Mucosa of descending colon (tissue), 3 donors: Measurements from ENCODE around the gene CTNNB1. TPM values are rescaled to one million over a fixed set of nuclear protein-coding genes. Genes with fewer than 3 reads are reported as not detected.

ENCODE experiments used
- ATAC-seq: fragments of 200-7000 bp; cut with Tn5 transposase; one replicate; pipeline ENCODE4 v1.9.1; 2020; ENCODE audit warnings: mild to moderate bottlenecking, moderate library complexity
- DNase-seq, 3 donors: peaks; one replicate each; pipeline ENCODE4 v3.0.0-alpha.2; 2020
- H3K36me3 ChIP-seq: fragments of 200-600 bp; one replicate; pipeline ENCODE4 v1.8.0; 2021; ENCODE audit warnings: low read depth, mild to moderate bottlenecking
- H3K4me1 ChIP-seq: fragments of 200-600 bp; one replicate; pipeline ENCODE4 v1.8.0; 2021; ENCODE audit warnings: low read depth, mild to moderate bottlenecking
- H3K4me3 ChIP-seq: fragments of 200-600 bp; one replicate; pipeline ENCODE4 v1.8.0; 2021; ENCODE audit warnings: mild to moderate bottlenecking
- H3K9me3 ChIP-seq: fragments of 200-600 bp; one replicate; pipeline ENCODE4 v1.8.0; 2021; ENCODE audit warnings: mild to moderate bottlenecking
- CTCF ChIP-seq: fragments of 200-600 bp; IDR thresholded peaks from one replicate; pipeline ENCODE4 v1.8.0; 2022; ENCODE audit warnings: antibody characterized with exemption, mild to moderate bottlenecking
- intact Hi-C, 2 donors: fragments of 100-400 bp; cut with DNase I in 1 of 2; cut with micrococcal nuclease in 1 of 2; formaldehyde crosslinking; loops; one replicate each; pipeline versions ENCODE4 v1.11.0 to v1.11.1; 2022; cut with DNase I, micrococcal nuclease
- total RNA-seq, 3 donors: library from RNA; stranded (reverse); fragmentation: NEBNext Ultra II Directional in 2 of 3; extraction: Animal tissue kit (Norgen Biotek cat#: 25700) in 2 of 3; gene quantifications; one replicate each; pipeline versions ENCODE4 v1.2.1 to v1.2.4, GENCODE V29; 2021 to 2023
- donor health status: DM: no; HTN: no; CAD: no; lungs with moderate emphysema.
- donor health status: DM: no; HTN: no; CAD: no.
- donor health status: DM: no; HTN: yes; CAD: no.

Gene CTNNB1
- total RNA-seq, 3 donors from 2014 or later, result 329 to 348 (median 342) TPM

GRCh38 chr3:41182504-41183059 is 16.7 kb upstream of the CTNNB1 start:
- DNase-seq, result no peak
- no peak for TF ChIP-seq CTCF
- H3K4me3 ChIP-seq, result no peak overlapping the region

GRCh38 chr3:41184394-41184793 is 14.9 kb upstream of the CTNNB1 start:
- DNase-seq (no peak), ATAC-seq (no peak)
- Histone ChIP-seq H3K9me3 (no peaks in the 10 kb centered on the region), H3K36me3 (no peaks in the 10 kb centered on the region), H3K4me3 (no peak overlapping the region), H3K4me1 (no peaks in the 10 kb centered on the region)
- TF ChIP-seq CTCF, result no peak
- intact Hi-C loops, result no loop called here

More at GRCh38 chr3:41182504-41183059, 16.7 kb upstream of the CTNNB1 start:
- ATAC-seq, result no peak
- no peaks in the 10 kb centered on the region for H3K4me1 ChIP-seq
- H3K9me3 ChIP-seq, result no peaks in the 10 kb centered on the region
- intact Hi-C loops, result no loop called here
- H3K36me3 ChIP-seq, result no peaks in the 10 kb centered on the region

- Histone ChIP-seq H3K4me3 (no peak overlapping the region), H3K9me3 (no peaks in the 10 kb centered on the region), H3K36me3 (no peaks in the 10 kb centered on the region), H3K4me1 (no peaks in the 10 kb centered on the region)
- DNase-seq (no peak), ATAC-seq (no peak)
- no peak for TF ChIP-seq CTCF
- intact Hi-C loops, result no loop called here
These were observed 13.0 kb upstream of the CTNNB1 start for GRCh38 chr3:41186297-41186696.

GRCh38 chr3:41188306-41188705 is 11.0 kb upstream of the CTNNB1 start:
- no peaks in the 10 kb centered on the region for H3K36me3 ChIP-seq
- no peaks in the 10 kb centered on the region for H3K4me1 ChIP-seq
- TF ChIP-seq CTCF, result no peak
- intact Hi-C loops, result no loop called here
- H3K4me3 ChIP-seq, result no peak overlapping the region
- H3K9me3 ChIP-seq, result no peaks in the 10 kb centered on the region
- ATAC-seq (no peak), DNase-seq (no peak)

GRCh38 chr3:41190509-41191284 is 8.6 kb upstream of the CTNNB1 start:
- ATAC-seq, result no peak
- TF ChIP-seq CTCF, result no peak
- intact Hi-C loops, result no loop called here
- Histone ChIP-seq H3K36me3 (no peaks in the 10 kb centered on the region), H3K9me3 (no peaks in the 10 kb centered on the region), H3K4me1 (no peaks in the 10 kb centered on the region), H3K4me3 (no peak overlapping the region)
- DNase-seq, result no peak
